ENCODE results near the gene UBL4A. TPM values are rescaled to one million over a fixed set of nuclear protein-coding genes. Genes with fewer than 3 reads are reported as not detected.

The UBL4A gene
- total RNA-seq, 1 donor from 2014 or later, result 34.0 TPM

- Histone ChIP-seq H3K36me3 (peaks cover 47% of the 10 kb centered on the region), H3K4me3 (no peak overlapping the region), H3K9me3 (no peaks in the 10 kb centered on the region), H3K27me3 (ENCODE audit: low read depth) (no peaks in the 10 kb centered on the region), H3K4me1 (no peaks in the 10 kb centered on the region), H3K27ac (no peak overlapping the region)
- intact Hi-C loops (cut with DNase I), result no loop called here
- ATAC-seq (no peak), DNase-seq (no peak)
- no peak for TF ChIP-seq CTCF (IDR thresholded peaks at IDR 0.05)
Observed at GRCh38 chrX:154471839-154472684, 14.4 kb downstream of the UBL4A start.

- no peaks in the 10 kb centered on the region for H3K27me3 ChIP-seq (ENCODE audit: low read depth)
- H3K36me3 ChIP-seq, result peaks cover 52% of the 10 kb centered on the region
- ATAC-seq (no peak), DNase-seq (no peak)
- no peaks in the 10 kb centered on the region for H3K9me3 ChIP-seq
- no peaks in the 10 kb centered on the region for H3K4me1 ChIP-seq
- TF ChIP-seq CTCF (IDR thresholded peaks at IDR 0.05), result no peak
- no peak overlapping the region for H3K27ac ChIP-seq
- H3K4me3 ChIP-seq, result no peak overlapping the region
- intact Hi-C loops (cut with DNase I), result no loop called here
Observed at GRCh38 chrX:154470914-154471568, 15.4 kb downstream of the UBL4A start.

DNA sequence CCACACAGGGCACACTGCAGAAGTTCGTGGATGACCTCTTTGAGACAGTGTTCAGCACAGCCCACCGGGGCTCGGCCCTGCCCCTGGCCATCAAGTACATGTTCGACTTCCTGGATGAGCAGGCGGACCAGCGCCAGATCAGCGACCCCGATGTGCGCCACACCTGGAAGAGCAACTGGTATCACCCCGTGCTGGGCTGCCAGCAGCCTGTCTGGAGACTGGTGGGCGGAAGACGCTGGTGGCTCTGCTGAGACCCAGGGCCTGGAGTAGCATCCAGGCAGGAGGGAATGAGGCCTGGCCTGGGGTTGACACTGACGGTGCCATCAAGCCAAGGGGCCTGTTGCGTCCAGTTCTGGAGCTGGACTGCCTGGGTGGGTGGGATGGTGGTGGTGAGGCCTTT, 16.0 kb downstream of the UBL4A start:
- Histone ChIP-seq H3K9me3 (no peaks in the 10 kb centered on the region), H3K27me3 (ENCODE audit: low read depth) (no peaks in the 10 kb centered on the region), H3K4me1 (no peaks in the 10 kb centered on the region), H3K36me3 (peaks cover 58% of the 10 kb centered on the region), H3K4me3 (no peak overlapping the region), H3K27ac (no peak overlapping the region)
- no peak for TF ChIP-seq CTCF (IDR thresholded peaks at IDR 0.05)
- no peak for DNase-seq
- intact Hi-C loops (cut with DNase I), result no loop called here
- no peak for ATAC-seq

DNA sequence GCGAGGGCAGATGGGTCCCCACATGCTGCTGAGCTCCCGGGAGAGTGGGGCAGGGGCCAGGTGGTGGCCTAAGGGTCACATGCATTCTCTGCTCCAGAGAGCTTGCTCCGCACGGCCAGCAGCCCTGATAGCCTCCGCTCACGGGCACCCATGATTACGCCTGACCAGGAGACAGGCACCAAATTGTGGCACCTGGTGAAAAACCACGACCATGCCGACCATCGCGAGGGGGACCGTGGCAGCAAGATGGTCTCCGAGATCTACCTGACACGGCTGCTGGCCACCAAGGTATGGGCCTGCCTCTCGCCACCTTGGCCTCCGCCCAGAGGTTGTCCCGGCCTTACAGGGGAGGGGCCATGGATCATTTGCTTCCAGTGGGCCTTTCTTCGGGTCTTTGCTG, 16.5 kb downstream of the UBL4A start:
- Histone ChIP-seq H3K4me1 (no peaks in the 10 kb centered on the region), H3K4me3 (no peak overlapping the region), H3K27me3 (ENCODE audit: low read depth) (no peaks in the 10 kb centered on the region), H3K9me3 (no peaks in the 10 kb centered on the region), H3K27ac (no peak overlapping the region), H3K36me3 (peaks cover 60% of the 10 kb centered on the region)
- no peak for ATAC-seq
- DNase-seq, result no peak
- intact Hi-C loops (cut with DNase I), result no loop called here
- TF ChIP-seq CTCF (IDR thresholded peaks at IDR 0.05), result no peak

GRCh38 chrX:154469114-154469513, 17.3 kb downstream of the UBL4A start:
- Histone ChIP-seq H3K4me1 (no peaks in the 10 kb centered on the region), H3K9me3 (no peaks in the 10 kb centered on the region), H3K4me3 (no peak overlapping the region), H3K27me3 (ENCODE audit: low read depth) (no peaks in the 10 kb centered on the region), H3K27ac (no peak overlapping the region), H3K36me3 (peaks cover 67% of the 10 kb centered on the region)
- no peak for ATAC-seq
- DNase-seq, result no peak
- no peak for TF ChIP-seq CTCF (IDR thresholded peaks at IDR 0.05)
- intact Hi-C loops (cut with DNase I), result no loop called here
